ENCODE data around the gene SETD2. TPM values are rescaled to one million over a fixed set of nuclear protein-coding genes. Genes with fewer than 3 reads are reported as not detected.
"Not testable (repeated sequence)": the region's sequence is repeated elsewhere in the genome, so short reads cannot be mapped to it uniquely, and the experiment has no call there.

The SETD2 gene
- polyA plus RNA-seq, 1 experiment = 30.8 TPM

- DNase-seq (ENCODE audit: low read depth, low spot score) = no peak
- no peak for TF ChIP-seq CTCF (IDR thresholded peaks at IDR 0.05; ENCODE audit: low read depth, low read length)
- POLR2A ChIA-PET = no interaction called here
- Histone ChIP-seq H3K27me3 (ENCODE audit: control insufficient read depth, insufficient read depth, low read length) (no peaks in the 10 kb centered on the region), H3K27ac (ENCODE audit: low read depth, low read length) (no peak overlapping the region), H3K9me3 (ENCODE audit: control insufficient read depth, insufficient read depth, low read length) (no peaks in the 10 kb centered on the region), H3K4me3 (ENCODE audit: low read depth, low read length) (no peak overlapping the region)
- CTCF ChIA-PET = interaction anchor here (0.5 to 0.6 kb wide), 2 partner anchors 138 to 217 kb away, joined by 3 to 5 read pairs; no protein-coding TSS in a partner anchor
Observed at GRCh38 chr3:47186285-47186684, 22.4 kb upstream of the SETD2 start.

- POLR2A ChIA-PET; H3K4me3 ChIP-seq (ENCODE audit: low read depth, low read length); H3K9me3 ChIP-seq (ENCODE audit: control insufficient read depth, insufficient read depth, low read length); H3K27ac ChIP-seq (ENCODE audit: low read depth, low read length); H3K27me3 ChIP-seq (ENCODE audit: control insufficient read depth, insufficient read depth, low read length); DNase-seq (ENCODE audit: low read depth, low spot score); CTCF ChIA-PET: not testable (repeated sequence)
Observed at GRCh38 chr3:47181685-47182084, 17.8 kb upstream of the SETD2 start.

GRCh38 chr3:47180011-47180410 lies 16.1 kb upstream of the SETD2 start:
- CTCF ChIA-PET = interaction anchor here (0.6 kb wide), 1 partner anchor 158 kb away, joined by 3 read pairs; no protein-coding TSS in a partner anchor
- H3K27ac ChIP-seq (ENCODE audit: low read depth, low read length); DNase-seq (ENCODE audit: low read depth, low spot score); H3K27me3 ChIP-seq (ENCODE audit: control insufficient read depth, insufficient read depth, low read length); H3K4me3 ChIP-seq (ENCODE audit: low read depth, low read length); POLR2A ChIA-PET; H3K9me3 ChIP-seq (ENCODE audit: control insufficient read depth, insufficient read depth, low read length): not testable (repeated sequence)

- Histone ChIP-seq H3K9me3 (ENCODE audit: control insufficient read depth, insufficient read depth, low read length) (no peaks in the 10 kb centered on the region), H3K27me3 (ENCODE audit: control insufficient read depth, insufficient read depth, low read length) (no peaks in the 10 kb centered on the region), H3K4me3 (ENCODE audit: low read depth, low read length) (no peak overlapping the region), H3K27ac (ENCODE audit: low read depth, low read length) (no peak overlapping the region)
- ChIA-PET POLR2A (no interaction called here), CTCF (interaction anchor here (1.0 kb wide), 1 partner anchor 184 kb away, joined by 4 read pairs; no protein-coding TSS in a partner anchor)
- TF ChIP-seq CTCF (IDR thresholded peaks at IDR 0.05; ENCODE audit: low read depth, low read length) = no peak
- no peak for DNase-seq (ENCODE audit: low read depth, low spot score)
Observed at GRCh38 chr3:47176582-47176981, 12.7 kb upstream of the SETD2 start.

DNA sequence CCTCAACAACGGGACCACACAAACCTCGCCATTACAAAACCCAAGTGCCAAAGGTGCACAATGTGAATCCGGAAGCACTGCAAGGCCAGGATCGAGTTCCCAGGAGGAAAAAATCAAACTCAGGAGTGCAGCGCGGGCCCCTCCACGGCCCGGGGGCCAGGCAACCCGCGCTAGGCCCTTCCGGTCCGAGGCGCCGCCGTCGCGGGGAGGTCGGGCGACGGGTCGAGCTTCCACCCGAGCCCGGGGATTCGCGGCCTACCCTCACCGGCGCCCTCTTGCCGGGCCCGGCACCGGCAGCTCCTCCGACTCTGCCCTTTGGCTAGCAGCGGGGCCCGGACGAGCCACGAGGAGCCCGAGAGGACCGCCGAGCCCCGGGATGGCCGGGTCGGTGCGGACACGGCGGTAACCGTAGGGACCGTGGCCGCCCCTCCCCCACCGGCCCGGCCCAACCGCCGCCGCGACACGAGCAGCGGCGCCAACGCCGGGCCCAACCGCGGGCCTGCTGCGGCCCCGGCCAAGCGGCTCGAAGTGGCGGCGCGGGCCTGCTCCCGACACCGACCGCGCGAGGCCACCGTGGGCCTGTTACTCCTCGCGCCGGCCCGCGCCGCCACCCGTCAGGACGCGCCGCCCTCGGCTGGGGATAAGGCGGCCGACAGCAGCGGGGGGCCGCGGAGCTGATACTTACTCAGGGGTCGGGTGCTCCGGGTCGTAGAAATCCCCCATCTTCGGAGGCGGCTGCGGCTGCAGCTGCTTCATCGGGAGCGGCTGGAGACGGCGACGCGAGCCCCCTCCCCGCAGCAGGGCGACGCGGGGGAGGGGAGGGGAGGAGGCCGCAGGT lies 525 bp downstream of the SETD2 start:
- POLR2A ChIA-PET = interaction anchor here (0.5 to 2.6 kb wide), 6 partner anchors 50 to 217 kb away, joined by 3 to 10 read pairs (median 5); partner anchors contain the start of gene PTPN23
- no peak for TF ChIP-seq CTCF (IDR thresholded peaks at IDR 0.05; ENCODE audit: low read depth, low read length)
- DNase-seq (ENCODE audit: low read depth, low spot score) = no peak
- CTCF ChIA-PET = interaction anchor here (0.7 to 2.7 kb wide), 3 partner anchors 23 to 161 kb away, joined by 3 to 11 read pairs (median 3); no protein-coding TSS in a partner anchor
- Histone ChIP-seq H3K27ac (ENCODE audit: low read depth, low read length) (peak overlapping the region; percentile 62), H3K4me3 (ENCODE audit: low read depth, low read length) (peak overlapping the region; percentile 77), H3K9me3 (ENCODE audit: control insufficient read depth, insufficient read depth, low read length) (no peaks in the 10 kb centered on the region; the same call in 1 of the 2 replicates), H3K27me3 (ENCODE audit: control insufficient read depth, insufficient read depth, low read length) (no peaks in the 10 kb centered on the region)

GRCh38 chr3:47162697-47163168 lies 1.2 kb downstream of the SETD2 start:
- Histone ChIP-seq H3K9me3 (ENCODE audit: control insufficient read depth, insufficient read depth, low read length) (no peaks in the 10 kb centered on the region; the same call in 1 of the 2 replicates), H3K27me3 (ENCODE audit: control insufficient read depth, insufficient read depth, low read length) (no peaks in the 10 kb centered on the region), H3K4me3 (ENCODE audit: low read depth, low read length) (peak overlapping the region; percentile 77), H3K27ac (ENCODE audit: low read depth, low read length) (peak overlapping the region; percentile 62)
- no peak for TF ChIP-seq CTCF (IDR thresholded peaks at IDR 0.05; ENCODE audit: low read depth, low read length)
- DNase-seq (ENCODE audit: low read depth, low spot score) = no peak
- POLR2A ChIA-PET = interaction anchor here (0.5 kb wide), 1 partner anchor 59 kb away, joined by 3 read pairs; no protein-coding TSS in a partner anchor
- CTCF ChIA-PET = interaction anchor here (1.0 kb wide), 1 partner anchor 360 kb away, joined by 3 read pairs; no protein-coding TSS in a partner anchor
